Stimulated activated CD8-positive, alpha-beta memory T cell treated with anti-CD3 and anti-CD28 coated beads, Interleukin-12 subunit alpha, Interleukin-12 subunit beta, amount 100 ng/mL, for 1 hour (primary cell): ENCODE measurements around the gene ZBTB7C.

ENCODE experiments used
- DNase-seq: peaks from one replicate; pipeline ENCODE4 v3.0.0-alpha.2; 2020; ENCODE audit warnings: low read depth

Gene ZBTB7C

DNA sequence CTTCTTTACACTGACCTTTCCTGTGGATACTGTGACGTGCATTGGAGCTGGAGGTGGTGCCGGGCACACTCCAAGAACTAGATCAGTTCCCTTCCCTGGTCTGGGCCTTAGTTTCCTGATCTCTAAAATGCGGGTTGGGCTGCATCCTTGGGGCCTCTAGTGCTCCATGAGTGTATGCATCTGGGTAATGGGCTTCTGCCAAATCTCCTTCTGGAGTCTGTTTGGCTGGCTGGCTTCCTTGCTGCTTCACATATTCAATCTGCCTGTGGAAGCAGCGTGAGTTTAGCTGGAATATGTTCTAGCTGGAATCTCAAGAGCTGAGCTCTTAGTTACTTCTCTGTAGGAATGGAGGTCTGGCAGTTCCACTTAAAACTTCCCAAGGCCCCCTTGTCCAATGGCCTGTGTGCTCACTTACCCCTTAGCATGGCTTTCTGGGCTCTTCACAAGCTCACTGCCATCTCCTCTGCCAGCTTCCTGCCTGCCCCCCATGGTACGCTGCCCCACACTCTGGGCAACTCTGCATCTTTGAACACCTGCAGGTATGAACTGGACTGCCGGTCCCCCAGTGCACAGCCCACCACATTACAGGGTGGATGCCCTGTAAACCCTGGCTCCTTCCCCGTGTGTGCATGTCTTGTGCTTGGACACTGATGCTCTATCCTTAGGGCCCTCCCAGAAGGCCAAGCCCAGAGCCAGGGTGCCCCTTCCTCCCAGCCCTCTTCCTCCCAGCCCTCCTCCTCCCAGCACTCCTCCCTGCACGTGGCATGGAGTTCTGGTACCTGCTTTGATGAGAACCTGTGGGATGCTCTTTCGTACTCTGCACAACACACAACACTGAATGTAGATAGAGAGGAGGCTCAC is 375.2 kb downstream of the ZBTB7C start:
- no peak for DNase-seq

DNA sequence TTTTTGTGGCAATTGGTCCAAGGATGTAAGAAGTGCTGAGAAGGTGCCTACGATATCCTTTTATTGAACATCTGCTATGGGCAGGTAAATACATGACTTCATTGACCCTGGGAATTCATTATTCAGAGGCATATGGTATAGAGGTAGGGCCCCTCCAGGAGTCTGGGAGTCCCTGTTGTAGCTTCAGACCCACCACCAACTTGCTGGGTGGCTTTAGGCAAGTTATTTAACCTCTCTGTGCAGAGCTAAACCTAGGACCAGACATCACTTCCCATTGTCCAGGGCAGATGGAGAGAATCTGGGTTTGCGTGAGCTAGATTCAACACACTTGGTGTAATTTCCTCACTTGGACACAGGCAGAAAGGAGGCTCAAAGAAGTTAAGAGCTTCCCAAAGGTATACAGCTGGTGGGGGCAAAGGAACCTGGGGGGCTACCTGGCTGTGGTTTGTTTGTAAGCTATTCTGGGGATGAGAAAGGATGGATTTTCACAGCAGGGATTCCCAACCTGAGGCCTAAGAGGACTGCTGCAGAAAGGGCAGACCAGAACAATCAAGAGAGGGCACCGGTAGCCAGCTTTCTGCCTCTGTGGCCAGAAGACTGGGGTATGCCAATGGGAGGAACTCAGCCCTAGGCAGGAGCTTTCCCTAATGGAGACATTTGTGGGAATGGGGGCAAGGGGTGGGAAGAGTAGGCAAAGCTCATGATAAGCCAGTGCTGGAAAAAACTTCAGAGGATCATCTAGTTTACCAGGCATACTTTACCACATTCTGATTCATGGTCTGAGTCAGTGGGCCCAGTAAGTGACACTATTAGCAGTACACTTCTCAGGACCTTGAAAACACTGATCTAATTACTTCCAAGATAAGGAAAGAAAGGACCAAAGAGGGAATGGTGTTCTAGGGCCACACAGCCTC is 376.1 kb downstream of the ZBTB7C start:
- no peak for DNase-seq

DNA sequence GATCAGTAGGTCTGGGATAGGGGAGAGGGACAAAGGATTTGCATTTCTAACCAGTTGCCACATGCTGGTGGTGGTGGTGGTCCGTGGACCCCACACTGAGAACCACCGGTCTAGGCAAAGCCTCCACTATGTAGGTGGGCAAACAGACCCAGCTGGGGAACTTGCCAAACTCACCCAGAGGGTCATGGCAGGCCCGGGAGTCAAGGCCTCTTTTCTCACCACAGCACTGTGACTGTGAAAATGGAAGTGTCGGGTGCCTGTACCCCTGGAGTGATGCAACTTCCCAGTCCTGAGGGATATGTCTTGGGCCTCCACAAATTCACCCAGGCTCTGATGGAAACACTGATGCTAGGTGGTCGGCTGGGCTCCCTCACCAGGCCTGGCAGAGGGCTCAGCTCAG is 377.5 kb downstream of the ZBTB7C start:
- no peak for DNase-seq

DNA sequence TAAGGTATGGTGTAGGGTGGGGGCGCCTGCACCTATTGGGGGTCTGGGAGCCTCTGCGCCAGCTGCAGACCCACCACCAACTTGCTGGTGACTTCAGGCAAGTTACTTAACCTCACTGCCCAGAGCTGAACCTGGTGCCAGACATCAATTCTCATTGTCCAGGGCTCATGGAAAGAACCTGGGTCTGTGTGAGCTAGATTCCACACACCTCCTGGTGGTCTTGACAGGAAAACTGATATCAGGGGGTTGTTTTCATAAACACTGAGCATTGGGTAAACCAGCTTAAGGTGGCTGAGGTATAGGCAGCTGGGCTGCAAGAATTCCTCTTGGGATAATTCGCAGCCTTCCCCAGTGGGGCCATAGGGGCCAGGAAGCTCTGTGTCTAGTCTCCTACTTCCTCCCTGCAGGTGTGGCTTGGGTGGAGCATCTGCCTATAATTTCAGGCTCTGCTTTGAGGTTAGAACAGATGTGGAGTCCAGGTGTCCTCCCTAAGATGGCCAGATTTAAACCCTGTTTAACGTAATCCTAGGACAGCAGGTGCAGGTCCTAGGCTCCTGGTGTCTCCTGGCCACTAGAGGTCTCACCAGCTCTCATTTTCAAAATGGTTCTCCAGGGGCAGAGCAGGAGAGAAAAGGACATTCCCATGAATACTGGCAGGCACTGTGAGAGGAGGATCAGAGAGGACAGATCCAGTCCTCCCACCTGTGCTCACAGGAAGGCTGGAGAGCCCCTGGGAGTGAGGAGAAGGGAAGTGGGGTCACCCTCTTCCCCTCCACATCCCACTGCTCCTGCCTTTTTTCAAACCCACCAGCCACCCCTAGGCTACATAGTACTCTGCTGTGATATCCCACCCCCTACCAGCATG is 378.3 kb downstream of the ZBTB7C start:
- DNase-seq: no peak

DNA sequence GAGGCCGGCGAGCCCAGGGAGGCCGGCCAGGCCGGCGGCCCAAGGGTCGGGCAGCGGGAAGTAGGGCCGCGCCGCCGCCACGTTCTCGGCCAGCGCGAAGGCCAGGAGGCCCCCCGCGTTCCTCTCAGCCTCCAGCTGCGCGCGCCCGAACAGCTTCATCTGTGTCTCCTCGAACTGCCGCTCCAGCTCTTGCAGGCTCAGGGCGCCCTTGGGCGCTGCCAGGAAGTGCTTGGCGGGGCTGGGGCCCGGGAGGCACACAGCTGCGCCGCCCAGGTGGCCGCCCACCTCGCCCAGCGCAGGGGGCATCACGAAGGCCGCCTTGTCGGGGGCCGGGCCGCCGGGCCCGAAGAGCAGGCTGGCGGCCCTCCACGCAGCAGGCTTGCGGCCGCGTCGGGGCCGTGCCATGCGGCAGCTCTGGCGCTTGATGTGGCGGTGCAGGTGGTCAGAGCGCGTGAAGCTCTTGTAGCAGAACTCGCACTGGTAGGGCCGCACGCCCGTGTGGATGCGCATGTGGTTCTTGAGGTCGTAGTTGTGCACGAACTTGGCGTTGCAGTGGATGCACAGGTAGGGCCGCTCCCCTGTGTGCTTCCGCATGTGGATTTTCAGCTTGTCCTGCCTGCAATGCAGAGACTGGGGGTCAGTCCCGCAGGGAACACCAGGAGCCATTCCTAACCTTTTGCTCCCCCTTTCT is 379.7 kb downstream of the ZBTB7C start:
- DNase-seq: no peak

DNA sequence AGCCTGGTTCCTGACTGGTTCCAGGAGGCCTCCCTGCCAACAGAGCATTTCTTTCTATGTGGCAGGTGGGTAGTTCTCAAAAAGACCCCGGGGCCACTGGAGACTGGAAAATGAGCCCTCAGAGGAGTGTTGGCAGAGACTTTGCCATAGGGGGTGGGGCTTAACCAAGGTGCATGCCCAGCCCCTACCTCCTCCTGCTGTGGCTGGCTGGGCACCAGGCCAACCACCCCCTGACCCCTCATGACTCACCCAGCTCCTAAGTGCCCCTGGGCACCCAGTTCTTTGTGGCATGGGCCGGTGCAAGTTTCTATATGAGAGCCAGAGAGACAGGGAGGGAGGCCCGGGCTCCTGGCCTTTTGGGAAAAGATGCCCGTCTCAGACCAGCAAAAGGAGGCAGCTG is 380.5 kb downstream of the ZBTB7C start:
- no peak for DNase-seq

DNA sequence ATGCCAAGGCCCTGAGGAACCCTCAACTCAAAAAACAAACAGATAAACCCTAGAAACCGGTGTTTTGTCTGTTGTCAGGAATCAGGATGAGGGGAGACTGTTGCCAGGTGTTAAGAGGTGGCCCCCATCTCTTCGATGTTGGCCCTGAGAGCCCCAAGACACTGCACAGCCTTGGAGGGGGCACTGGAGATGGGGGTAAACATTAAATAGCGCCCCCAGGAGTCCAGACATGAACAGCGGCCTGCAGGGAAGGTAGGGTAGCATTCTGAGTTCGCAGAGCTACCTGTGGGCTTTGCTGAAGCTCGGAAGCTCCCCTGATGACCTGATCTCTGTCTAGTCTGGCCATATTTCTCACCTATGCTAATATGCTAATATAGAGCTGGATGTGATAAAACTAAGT is 381.1 kb downstream of the ZBTB7C start:
- DNase-seq: no peak

DNA sequence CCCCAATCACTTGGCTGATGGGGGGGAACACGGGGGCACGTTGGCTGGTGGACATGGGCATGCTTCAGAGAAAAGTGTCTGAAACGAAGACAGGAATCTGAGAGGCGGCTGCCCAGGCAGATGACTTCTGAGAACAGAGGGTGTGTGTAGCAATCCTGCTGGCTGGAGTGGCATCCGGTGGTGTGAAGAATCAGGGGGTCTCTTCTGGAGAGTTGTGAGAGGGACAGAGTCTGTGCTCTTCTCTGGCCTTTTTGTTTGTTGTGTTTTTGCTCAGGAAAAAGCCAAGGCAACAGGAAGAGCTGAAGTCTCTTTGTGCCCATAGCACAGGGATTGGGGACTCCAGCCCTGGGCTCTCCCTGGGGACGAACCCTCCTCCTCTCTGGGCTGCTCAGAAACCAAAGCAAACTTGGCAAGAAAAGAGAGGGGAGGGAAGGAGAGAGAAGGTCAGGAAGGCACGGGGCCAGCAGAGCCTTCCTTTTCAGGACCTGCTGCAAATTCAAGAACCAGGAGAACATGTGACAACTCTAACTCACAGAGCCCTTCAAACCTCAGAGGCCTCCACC is 381.7 kb downstream of the ZBTB7C start:
- DNase-seq: no peak

DNA sequence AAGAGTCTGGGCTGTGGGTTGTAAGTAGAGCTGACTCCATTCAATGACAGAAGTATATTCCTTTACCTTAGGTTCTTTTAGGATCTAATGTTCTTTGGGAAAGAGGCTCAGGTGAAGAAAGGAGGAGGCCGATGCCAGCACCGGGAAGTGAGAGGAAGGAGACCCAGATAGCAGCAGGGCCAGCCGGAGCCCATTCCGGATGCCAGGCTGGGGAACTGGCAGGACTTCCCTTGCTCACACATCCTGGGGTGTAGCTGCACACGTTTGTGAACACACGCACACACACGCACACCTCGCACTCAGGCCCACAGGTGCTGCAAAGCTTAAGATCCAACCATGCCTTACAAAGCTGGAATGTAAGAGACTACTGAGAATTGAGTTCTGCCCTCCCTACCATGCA is 383.0 kb downstream of the ZBTB7C start:
- DNase-seq: no peak

DNA sequence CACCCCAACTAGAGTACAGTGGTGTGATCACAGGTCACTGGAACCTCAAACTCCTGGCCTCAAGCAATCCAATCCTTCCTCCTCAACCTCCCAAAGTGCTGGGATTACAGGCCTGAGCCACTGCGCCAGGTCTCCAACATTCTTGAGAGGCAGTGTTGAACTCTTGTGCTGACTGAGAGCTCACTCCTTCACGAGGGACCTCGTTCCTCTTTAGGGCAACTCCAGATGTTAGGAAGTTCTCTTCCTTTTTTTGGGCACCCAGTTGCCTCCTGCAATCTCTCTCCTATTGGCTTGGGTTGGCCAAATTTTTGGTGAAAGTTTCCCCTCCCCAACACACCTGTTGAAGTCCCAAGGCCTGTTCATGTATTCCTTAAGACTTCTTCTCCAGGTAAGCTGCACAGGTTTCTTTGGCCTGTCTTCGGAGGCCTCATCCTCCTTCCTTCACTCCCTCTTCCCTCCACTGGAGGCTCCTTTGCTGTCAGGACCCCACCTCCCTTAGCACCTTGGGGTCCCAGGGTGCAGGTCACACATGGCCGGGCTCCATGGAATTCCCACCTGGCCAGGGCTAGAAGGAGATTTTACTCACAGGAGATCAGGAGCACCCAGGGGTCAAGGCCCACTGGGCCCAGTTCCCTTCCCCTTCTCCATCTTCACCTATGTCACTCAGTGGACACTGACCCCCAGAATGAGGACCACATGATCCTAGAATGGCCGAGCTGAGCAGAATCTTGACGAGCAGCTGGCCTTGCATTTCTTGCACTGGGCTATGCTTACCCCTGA is 384.1 kb downstream of the ZBTB7C start:
- DNase-seq: no peak

DNA sequence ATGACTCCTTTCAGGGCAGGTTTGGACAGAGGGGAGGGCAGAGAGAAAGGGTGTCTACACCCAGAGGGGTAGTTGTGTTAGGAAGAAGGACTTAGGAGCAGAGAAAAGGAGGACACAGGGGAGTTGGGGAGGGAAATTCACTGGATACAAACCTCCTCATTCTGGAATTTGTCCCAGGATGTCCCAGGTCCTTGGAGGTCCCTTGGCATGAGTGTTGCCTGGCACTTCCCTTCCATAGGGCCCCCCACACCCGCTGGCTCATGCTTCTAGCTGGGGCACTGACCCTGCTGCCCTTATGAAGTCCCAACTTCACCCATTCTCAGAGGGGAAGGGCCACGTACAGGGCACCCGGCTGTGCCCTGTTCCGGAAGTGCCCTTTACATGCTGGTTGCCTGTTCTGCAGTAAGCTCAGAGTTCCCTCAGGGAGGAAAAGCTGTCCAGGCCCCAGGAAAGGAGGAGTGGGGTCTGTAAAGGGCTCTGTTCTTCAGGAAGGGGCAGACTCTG is 385.1 kb downstream of the ZBTB7C start:
- no peak for DNase-seq

DNA sequence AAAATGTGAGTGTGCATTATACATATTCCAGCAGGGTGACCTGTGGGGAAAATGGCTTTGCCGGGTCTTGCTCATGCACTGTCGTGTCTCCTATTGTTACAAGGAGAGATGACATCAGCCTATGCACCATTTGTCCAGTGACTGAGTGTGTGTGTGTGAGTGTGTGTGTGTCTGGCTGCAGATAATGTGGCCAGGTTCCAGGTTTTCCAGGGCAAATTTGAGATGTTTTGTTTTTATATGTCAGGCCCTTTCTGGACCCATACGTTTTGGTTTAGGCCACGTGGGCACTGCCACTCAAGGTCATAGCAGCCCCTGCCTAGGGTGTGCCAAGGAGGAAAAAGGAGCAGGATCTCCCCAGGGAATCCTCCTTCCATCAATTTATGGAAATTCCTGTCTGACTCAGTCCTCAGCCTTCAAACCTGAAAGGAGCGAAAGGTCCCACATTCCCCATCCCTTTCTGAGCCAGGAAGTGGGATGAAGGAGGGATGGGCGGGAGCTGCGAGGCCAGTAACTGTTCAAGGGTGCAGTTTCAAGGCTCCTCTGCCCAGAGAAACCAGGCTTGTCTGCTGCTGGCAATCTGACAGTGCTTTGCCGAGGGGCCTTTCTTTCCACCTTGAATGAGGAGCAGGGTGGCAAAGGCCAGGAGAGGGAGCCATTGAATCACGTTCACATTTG is 385.7 kb downstream of the ZBTB7C start:
- DNase-seq: no peak

DNA sequence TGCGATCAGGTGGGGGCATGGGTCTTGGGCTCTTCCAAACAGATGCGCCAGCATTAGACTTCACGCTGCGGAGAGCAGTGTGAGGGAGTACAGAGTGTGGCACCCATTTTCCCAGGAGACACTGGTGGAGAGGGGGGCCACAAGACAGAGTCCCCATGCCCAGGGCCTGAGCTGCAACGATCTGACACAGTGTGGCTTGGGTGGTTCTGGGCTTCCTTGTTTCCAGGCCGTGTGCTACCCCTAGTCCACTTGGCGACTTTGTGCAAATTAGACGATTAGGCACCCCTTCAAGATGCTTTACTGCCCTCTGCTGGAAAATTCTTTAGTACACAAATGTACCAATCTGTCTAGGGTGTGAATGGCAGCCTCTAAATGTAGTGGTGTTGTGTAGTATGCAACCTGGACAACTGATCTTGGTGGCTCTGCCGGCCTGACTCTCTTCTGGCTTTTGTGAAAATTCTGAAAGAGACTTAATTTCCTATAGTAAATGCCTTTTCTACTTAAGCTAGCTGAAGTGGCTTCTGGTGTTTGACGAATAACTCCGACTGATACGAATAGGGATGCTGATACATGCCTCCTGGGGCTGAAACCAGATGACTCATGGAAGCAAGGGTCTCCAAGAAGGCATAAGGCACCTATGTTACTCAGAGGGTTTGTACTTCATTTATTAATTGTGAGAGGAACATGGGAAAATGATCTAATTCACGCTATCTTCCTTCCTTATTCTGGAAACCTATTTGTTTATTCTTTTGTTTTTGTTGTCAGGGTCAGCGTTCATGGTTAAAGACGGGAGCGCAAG is 386.5 kb downstream of the ZBTB7C start:
- no peak for DNase-seq

DNA sequence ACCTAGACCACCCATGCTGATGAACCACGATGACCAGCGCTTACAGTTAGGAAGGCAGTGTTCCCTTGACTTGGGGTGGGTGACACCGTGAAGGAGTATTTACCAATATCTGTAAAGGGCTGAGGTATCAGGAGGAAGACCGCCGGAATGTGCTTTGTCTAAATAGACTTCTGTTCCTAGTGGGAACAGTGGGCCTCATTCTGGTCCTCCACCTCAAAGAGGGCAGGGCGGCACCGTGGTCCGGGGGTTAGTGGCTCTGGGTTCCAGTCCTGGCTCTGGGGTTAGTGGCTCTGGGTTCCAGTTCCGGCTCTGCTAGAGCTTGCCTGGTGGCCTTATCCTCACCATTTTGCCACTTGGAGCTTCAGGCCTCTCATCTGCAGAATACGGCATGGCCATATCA is 387.2 kb downstream of the ZBTB7C start:
- no peak for DNase-seq

DNA sequence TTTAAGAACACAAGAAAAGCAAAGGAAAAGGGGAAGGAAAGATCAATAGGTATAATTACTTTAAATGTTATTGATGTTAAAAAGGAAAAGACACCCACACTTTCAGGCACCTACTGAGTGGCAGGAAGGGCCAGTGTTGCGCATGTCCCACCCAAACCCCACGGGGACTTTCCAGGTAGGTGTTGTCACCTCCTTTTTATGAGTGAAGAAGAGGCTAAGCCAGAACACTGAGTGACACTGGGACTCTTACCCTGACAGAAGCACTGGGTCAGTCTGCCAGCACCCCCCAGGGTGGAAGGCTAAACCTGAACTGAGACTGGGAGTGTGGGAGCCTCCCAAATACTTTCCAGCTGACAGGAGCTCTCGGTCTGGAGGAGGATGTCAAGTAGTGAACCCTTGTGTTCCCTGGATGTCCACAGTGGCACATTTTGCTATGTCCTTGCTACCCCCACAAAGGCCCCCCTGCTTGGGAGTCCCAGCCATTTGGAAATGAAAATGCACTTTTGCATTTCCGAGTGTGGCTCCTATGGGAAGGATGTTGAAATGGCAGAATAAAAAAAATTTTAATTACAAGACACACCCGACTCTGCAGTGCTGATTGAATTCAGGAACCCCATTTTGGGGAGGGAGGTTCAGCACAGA is 387.8 kb downstream of the ZBTB7C start:
- DNase-seq: no peak

DNA sequence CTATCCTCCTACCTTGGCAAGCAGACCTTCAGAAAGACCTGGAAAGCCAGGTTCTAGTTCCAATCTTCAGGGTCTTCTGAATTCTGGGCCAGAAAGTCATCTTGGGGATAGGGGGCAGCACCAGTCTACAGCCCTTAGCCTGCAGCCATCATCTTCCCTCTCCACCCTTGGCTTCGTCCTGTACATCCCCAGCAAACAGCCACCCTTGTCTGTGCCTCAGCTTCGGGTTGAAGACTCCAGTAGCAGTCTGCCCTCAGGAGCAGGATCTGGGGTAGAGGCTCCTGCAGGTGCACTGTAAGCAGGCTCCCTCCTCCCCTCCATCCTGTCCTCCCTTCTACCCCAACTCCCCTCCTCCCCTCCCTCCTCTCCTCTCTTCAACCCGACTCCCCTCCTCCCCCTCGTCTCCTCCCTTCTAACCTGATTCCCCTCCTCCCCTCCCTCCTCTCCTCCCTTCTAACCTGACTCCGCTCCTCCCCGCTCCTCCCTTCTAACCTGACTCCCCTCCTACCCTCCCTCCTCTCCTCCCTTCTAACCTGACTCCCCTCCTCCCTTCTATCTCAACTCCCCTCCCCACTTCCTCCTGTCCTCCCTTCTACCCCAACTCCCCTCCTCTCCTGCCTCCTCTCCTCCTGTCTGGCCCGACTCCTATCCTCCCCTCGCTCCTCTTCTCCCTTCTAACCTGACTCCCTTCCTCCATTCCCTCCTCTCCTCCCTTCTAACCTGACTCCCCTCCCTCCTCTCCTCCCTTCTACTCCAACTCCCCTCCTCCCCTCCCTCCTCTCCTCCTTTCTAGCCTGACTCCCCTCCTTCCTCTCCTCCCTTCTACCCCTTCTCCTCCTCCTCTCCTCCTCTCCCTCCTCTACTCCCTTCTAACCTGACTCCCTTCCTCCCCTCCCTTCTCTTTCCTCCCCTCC is 388.6 kb downstream of the ZBTB7C start:
- no peak for DNase-seq
